NCI-H82 treated with DMSO at 0.1 percent for 48 hours (cell line): ENCODE measurements around the gene SPTBN1.
"Not testable (repeated sequence)": the region's sequence is repeated elsewhere in the genome, so short reads cannot be mapped to it uniquely, and the experiment has no call there.

Source experiments
- DNase-seq: peaks from one replicate; lab custom pipeline; 2025; ENCODE audit not compliant: unreplicated experiment; lab: John Stamatoyannopoulos, UW

SPTBN1 gene

DNA sequence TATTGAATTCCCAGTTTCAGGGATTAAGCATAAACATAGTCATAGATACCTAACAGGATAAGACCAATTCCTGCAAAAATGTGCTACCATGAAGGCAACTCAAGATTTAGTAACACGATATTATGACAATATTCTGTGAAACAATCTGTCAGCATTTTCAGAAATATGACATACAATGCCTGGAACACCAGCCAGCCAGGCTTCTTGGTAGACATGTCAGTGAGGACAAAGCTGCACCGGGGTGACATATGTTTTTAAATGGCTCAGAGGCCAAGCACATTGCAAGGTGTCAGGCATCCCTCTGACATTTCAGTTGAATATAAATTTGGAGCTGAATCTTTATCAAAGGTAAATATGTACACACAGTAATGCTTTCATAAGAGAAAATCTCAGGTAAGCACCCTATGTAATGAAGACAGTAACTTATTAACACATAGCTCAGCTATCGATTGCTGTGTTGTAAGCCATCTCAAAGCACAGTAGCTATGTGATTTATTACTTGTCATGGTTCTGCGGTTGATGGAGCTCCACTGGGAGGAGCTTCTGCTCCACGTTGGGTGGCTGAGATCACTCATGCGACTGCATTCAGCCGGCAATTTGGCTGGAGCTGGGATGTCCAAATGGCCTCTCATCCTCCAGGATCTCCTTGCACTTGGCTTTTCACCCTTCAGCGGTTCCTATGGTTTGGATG is 235.5 kb downstream of the SPTBN1 start:
- DNase-seq = no peak

DNA sequence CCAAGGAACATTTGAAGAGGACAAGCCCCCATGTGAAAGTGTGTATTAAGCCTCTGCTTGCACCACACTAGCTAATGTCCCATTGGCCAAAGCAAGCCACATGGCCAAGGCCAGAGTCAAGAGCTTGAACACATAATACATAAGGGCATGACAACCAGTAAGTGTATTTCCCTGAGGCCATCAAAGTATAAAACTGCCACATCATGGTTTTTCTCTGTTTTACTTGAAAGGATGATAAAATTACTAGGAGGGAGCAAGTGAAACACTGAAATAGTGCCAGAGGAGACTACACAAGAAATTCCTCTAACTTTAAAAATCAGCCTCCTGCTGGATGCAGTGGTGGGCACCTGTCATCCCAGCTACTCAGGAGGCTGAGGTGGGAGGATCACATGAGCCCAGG is 236.4 kb downstream of the SPTBN1 start:
- DNase-seq = no peak

DNA sequence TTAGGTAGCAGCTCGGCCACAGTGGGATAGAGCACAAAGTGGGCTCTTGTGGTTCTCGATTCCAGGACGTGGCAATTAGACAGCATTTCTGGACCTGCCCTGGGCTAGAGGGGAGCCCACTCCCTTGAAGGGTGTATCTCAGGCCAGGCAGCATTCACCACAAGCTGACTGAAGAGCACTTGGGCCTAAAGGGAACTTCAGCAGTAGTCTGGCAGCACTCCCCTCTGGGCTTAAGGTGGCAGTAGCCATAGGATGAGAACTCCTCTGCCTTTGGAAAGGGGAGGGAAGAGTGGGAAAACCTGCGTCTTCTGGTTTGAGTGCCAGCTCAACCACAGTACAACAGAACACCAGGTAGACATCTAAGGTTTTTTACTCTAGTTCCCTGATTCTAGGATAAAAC is 239.3 kb downstream of the SPTBN1 start:
- DNase-seq = no peak

DNA sequence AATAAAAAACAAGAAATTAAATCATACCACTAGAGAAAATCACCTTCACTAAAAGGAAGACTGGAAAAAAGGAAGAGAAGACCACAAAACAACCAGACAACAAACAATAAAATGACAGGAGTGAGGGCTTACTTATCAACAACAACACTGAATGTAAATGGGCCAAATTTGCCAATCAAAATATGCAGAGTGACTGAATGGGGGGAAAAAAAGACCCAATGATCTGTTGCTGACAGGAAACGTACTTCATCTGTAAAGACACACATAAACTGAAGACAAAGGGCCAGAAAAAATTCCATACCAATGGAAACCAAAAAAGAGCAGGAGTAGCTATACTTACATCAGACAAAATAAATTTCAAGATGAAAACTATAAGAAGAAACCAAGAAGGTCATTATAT is 241.8 kb downstream of the SPTBN1 start:
- no peak for DNase-seq

DNA sequence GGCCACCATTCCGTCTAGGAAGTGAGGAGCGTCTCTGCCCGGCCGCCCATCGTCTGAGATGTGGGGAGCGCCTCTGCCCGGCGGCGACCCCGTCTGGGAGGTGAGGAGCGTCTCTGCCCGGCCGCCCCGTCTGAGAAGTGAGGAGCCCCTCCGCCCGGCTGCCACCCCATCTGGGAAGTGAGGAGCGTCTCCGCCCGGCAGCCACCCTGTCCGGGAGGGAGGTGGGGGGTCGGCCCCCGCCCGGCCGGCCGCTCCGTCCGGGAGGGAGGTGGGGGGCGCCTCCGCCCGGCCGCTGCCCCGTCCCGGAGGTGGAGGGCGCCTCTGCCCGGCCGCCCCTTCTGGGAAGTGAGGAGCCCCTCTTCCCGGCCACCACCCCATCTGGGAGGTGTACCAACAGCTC is 242.8 kb downstream of the SPTBN1 start:
- DNase-seq = not testable (repeated sequence)

DNA sequence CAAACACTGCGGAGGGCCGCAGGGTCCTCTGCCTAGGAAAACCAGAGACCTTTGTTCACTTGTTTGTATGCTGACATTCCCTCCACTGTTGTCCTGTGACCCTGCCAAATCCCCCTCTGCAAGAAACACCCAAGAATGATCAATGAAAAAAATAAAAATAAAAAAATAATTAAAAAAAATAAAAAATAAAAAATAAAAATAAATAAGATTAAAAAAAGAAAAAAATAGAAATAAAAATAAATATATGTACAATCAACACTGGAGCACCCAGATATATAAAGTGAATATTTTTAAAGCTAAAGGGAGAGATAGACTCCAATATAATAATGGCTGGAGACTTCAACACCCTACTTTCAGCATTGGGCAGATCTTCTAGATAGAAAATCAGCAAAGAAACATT is 243.5 kb downstream of the SPTBN1 start:
- no peak for DNase-seq

DNA sequence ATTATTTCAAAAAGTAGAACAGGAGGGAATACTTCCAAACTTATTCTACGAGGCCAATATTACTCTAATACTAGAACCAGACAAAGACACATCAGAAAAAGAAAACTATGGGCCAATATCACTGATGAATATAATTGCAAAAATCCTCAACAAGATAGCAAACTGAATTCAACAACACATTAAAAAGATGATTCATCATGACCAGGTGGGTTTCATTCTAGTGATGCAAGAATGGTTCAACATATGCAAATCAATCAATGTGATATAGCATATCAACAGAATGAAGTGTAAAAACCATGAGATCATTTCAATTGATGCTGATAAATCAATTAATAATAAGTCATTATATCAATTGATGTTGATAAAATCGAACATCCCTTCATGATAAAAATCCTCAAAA is 244.9 kb downstream of the SPTBN1 start:
- DNase-seq = no peak

DNA sequence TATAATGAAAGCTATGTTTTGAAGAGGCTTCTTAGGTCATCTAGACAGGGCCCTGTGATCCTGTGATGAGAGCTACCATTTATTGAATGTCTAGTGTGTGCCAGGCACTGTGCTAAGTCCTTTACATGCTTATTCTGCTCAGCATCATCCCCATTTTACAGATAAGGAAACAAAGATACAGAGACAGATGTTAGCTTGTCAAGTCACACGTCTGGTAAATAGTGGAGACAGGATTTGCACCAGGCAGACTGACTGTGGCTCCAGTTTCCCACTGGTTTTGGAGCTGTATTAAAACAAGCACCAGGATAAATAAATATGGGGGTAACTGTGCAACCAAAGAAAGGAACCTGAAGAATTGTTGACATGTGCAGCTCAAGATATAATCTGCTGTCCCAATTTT is 248.1 kb downstream of the SPTBN1 start:
- no peak for DNase-seq

DNA sequence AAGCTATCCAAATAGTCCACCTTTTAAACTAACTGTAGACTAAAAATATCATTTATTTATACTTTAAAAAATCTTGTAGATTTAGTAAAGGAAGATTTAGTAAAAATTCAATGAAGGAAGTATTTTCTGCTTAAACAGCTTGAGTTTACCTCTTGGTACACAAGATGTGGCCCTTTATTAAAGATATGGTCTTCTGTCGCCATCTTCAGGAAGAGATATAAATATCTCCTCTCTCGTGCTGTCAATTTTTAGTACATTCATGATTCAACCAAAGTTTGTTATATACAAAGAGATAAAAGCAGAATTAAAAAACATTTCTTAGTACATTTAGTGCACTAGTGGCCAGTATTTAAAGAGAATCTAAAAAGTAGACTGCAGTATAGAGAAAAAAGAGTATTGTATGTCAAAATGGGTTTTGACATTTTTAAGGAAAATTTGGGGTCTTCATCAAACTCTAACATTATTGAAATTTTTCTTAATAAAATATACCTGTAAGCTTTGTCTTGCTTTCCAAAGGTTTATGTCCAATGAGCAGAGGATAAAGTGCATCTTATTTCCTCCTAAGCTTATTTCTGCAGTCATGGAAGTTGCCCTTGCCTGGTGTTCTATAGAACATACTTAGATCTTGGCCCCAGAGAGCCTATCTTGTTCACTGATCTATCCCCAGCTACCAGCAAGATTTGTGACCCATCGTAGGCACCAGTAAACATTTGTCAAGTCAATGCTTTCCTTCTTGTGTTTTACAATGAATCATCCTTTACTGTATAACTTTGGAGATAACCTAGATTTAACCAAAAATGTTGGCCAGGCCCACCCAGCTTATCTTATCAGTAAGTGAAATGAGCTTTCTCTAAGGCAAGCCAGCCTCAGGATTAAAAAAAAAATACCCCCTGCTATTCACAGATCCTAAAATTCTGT is 248.8 kb downstream of the SPTBN1 start:
- DNase-seq = peak; percentile 22

DNA sequence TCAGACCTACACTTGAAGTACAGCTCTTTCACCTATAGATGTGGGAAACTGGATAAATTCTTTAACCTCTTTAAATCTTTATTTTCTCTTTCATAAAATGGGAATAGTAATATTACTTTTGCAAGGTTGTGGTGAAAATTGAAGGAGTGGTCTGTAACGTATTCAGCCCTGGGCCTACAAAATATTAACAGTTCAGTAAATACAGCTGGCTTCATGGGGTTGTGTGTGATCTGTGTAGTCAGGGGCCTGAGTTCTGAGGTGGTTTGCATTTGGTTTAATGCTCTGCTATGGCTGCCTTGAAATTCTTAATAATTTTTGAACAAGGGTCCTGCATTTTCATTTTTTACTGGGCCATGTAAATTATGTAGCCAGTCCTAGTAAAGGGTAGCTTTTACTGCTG is 250.5 kb downstream of the SPTBN1 start:
- DNase-seq = no peak

DNA sequence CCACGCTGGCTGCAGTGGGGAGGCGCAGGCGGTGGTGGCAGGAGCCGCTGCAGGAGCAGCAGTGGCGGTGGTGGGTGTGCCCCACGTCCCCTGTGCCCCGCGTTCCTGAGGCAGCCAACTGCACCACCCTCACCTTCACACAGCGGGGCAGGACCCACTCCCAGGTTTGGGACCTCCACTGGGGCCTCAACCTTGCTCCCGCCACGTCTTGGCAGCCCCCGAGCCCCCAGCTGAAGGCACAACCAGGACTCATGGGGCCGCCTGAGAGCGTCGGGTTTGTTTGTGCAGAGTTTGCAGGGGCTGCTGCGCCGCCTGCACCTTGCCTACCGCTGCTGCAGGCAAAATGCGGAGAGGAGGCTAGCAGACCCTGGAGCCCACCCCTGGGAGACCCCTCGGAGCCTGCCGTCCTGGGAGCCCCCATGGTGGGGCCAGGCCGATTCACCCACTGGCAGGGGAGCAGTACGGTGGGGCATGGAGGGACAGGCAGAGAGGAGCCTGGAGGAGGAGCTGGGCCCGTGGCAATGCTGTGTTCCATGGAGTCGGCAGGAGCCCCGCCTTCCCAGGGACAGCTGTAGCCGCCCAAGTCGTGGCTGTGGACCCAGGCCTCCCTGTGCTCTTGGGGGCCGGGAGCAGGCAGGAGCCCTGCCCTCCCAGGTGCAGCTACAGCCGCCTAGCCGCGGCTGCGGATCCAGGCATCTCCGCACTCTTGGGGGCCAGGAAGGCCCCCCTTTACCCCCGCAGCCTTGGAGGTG is 252.6 kb downstream of the SPTBN1 start:
- DNase-seq = no peak

DNA sequence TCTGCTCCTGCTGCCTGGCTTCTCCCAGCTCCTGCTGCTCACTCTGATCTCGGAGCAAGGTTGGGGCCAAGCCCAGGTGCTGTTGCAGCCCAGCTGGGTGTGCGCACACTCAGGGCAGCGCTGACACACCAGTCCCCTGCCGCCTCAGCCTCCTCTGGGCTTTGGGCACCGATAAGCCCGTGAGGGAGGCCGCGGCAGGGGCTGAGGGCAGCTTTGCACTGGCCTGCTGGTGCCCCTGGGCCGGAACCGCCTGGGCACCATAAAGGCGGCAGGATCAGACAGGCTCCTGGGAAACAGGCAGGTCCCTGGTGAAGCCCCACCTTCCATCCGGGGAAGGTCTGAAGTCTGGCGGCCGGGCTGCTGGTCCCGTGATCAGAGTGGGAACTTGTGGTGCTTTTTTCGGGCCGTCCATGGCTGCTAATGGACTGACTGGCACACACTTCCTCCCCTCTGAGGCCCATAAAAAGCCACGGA is 253.2 kb downstream of the SPTBN1 start:
- no peak for DNase-seq

DNA sequence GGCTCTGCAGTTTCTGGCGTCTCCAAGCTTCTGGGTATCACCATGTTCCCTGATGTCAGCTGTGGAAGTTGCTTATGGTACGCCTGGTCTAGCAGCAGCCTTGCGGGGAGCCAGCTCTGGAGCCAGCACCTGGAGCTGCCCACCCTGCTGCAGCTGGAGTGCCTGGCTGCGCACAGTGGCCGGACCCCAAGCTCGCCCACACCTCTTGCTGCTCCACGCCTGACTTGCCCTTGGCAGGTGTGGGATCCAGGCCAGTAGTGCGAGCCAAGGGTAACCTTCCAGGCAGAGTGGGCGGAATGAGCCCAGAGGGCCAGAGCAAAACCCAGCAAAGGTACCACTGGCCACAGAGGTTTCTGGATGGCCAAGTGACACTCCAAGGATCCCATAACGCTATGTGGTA is 254.1 kb downstream of the SPTBN1 start:
- DNase-seq = no peak

DNA sequence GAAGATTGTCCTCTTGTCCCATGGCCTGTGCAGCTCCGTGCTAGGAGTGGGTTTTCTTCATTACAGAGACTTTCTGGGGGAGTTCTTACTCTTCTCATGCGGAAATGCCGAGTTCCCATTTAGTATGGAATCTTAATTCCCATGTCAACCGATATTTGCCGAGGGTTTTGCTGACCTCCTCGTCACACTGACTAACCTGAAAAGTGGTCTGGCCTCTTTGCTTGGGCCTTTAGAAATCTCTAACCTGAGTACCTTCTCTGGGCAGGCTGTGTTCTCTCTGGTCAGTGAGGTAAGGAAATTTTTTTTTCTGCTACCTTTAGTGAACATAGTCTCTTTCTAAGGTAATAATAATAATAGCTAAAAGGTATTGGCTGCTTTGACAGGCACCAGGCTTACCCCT is 256.4 kb downstream of the SPTBN1 start:
- DNase-seq = no peak

DNA sequence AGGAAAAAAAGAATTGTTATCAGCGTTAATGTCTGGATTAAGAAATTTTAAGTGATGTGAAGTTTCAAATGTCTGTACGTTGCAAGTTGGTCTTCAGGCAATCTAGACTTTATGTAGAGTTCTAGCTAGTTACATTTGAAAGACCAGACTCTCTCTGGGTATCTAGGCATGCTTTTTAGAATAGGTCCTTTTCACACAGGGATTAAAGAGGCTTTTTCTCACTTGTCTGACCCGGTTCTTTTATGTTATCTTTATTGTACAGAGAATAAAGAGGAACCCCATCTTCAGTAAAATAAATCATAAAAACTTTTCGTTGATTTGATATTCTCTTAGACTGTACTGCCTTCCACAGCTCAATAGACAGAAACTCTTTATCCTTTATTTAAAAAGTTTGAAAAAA is 258.9 kb downstream of the SPTBN1 start:
- no peak for DNase-seq

DNA sequence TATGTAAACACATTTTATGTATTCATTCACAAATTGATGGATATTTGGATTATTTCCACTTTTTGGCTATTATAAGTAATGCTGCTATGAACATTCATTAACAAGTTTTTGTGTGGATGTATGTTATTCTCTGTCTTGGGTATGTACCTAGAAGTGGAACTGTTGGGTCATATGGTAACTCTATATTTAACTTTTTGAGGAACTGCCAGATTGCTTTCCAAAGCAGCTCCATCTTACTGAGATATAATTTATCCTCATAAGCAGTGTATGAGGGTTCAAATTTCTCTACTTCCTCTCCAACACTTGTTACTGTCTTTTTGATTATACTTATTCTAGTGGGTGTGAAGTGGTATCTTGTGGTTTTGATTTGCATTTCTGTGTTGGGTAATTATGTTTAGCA is 260.2 kb downstream of the SPTBN1 start:
- no peak for DNase-seq

DNA sequence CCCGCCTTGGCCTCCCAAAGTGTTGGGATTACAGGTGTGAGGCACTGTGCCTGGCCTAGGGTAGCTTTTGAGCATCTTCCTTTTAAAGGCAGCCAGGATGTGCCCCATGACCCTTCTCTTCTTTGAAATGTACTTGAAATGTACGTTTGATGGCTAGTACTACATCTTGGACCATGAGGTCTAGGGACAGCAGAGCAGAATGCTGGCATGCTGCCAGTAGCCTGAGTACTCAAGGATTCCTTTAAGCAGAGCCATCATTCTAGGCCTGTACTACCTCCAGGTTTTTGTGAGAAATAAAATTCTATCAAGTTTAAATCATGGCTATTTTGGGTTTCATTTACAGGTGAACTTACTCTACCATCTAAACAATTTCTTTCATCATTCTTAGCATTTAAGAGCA is 264.4 kb downstream of the SPTBN1 start:
- no peak for DNase-seq
